ENCODE measurements around the gene TPPP2. TPM values are rescaled to one million over a fixed set of nuclear protein-coding genes. Genes with fewer than 3 reads are reported as not detected.

The TPPP2 gene
- total and polyA plus RNA-seq, 2 of the 4 experiments (the other 2 are of a cell fraction), result not detected

DNA sequence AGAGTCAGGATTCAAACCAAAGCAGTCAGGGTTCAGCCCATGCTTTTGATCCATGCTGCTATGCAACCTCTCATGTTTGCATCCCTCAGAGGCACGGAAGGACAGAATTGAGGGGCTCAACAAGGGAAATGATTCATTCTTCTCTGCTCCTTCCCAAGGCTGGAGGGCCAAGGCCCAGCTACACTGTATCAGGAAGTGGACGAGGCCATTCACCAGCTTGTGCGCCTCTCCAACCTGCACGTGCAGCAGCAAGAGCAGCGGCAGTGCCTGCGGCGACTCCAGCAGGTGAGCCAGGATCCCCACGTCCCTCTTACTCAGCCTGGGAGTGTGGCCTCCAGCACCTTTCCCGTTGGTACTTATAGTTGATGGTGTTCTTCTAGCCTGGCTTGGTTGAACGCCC is 48.7 kb downstream of the TPPP2 start:
- no peak overlapping the region for H3K9ac ChIP-seq (ENCODE audit: low read depth, low read length)
- dilution Hi-C loops (cut with HindIII; ENCODE audit: low sequenced_read_pairs, unreplicated experiment), result no loop called here
- H3K79me1 ChIP-seq (ENCODE audit: low read depth in 1 of 2, low read length in 2 of 2), result peaks cover 19 to 27% of the 10 kb centered on the region in 2 experiments; a peak in 3 of 4 replicates
- H2BK120ac ChIP-seq (ENCODE audit: low read depth, low read length), result no peak overlapping the region
- no peak overlapping the region for H2AK5ac ChIP-seq (ENCODE audit: low read depth, low read length)
- no peak overlapping the region for H3K23ac ChIP-seq (ENCODE audit: low read depth, low read length)
- 90% methylated on average over 3 of the region's 10 CpGs; no CpG with 5 or more reads in 1 of the 2 experiments for WGBS, 2 experiments (ENCODE audit: extremely low coverage in 2 of 2, insufficient read length in 1 of 2)
- H2BK5ac ChIP-seq (ENCODE audit: low read depth, low read length, poor library complexity, severe bottlenecking), result no peak overlapping the region
- no peak for TF ChIP-seq RAD21 (IDR thresholded peaks at IDR 0.05; ENCODE audit: low read length)
- TF ChIP-seq BHLHE40 (IDR thresholded peaks at IDR 0.05; ENCODE audit: low read depth, low read length), result no peak
- TF ChIP-seq FOS (IDR thresholded peaks at IDR 0.05; ENCODE audit: low read depth, low read length), result no peak
- TF ChIP-seq MAZ (IDR thresholded peaks at IDR 0.05; ENCODE audit: borderline replicate concordance, low read depth, low read length), result no peak
- TF ChIP-seq RFX5 (IDR thresholded peaks at IDR 0.05; ENCODE audit: low read depth, low read length), result no peak
- TF ChIP-seq NFE2L2 (IDR thresholded peaks at IDR 0.05; ENCODE audit: low read depth, low read length), result no peak
- TF ChIP-seq, protein P1, sequence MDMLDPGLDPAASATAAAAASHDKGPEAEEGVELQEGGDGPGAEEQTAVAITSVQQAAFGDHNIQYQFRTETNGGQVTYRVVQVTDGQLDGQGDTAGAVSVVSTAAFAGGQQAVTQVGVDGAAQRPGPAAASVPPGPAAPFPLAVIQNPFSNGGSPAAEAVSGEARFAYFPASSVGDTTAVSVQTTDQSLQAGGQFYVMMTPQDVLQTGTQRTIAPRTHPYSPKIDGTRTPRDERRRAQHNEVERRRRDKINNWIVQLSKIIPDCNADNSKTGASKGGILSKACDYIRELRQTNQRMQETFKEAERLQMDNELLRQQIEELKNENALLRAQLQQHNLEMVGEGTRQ (IDR thresholded peaks at IDR 0.05; ENCODE audit: low read depth, low read length), result no peak
- intact Hi-C loops (cut with micrococcal nuclease), result no loop called here
- DNase-seq (no peak), ATAC-seq (ENCODE audit: low read depth) (no peak)
- no peak overlapping the region for H4K5ac ChIP-seq (ENCODE audit: low read depth, low read length)
- H3K27me3 ChIP-seq (ENCODE audit: control insufficient read depth, insufficient read depth, low read length), result no peaks in the 10 kb centered on the region
- CTCF ChIA-PET, result interaction anchor here (1.1 kb wide), 1 partner anchor 20 kb away, joined by 5 read pairs; no protein-coding TSS in a partner anchor
- H3K9me1 ChIP-seq (ENCODE audit: insufficient read depth, low read length), result no peaks in the 10 kb centered on the region
- no peak overlapping the region for H3K56ac ChIP-seq (ENCODE audit: extremely low read depth, insufficient read depth, low read length)
- POLR2A ChIA-PET (ENCODE audit: unreplicated experiment), result no interaction called here
- in situ Hi-C loops (cut with MboI; ENCODE audit: low sequenced_read_pairs), result loop anchor here (25.0 kb wide), 2 partner anchors 616 to 741 kb away; partner anchors contain the start of genes APEX1, CCNB1IP1, OSGEP and PARP2
- BruUV-seq (replicated peaks), result no TSS peak
- H2AFZ ChIP-seq (replicated peaks; ENCODE audit: low read length, poor library complexity), result no peak overlapping the region
- no peaks in the 10 kb centered on the region for H3K9me3 ChIP-seq (ENCODE audit: control insufficient read depth, insufficient read depth, low read length)
- H4K91ac ChIP-seq (ENCODE audit: insufficient read depth, low read depth, low read length), result no peak overlapping the region
- H3K4me1 ChIP-seq (ENCODE audit: control insufficient read depth, insufficient read depth, low read length), result peaks cover 1% of the 10 kb centered on the region
- H3K27ac ChIP-seq (ENCODE audit: insufficient read depth, low read length), result no peak overlapping the region
- no peak overlapping the region for H2BK20ac ChIP-seq (ENCODE audit: low read depth, low read length)
- peak overlapping the region; percentile 33 for H2AK9ac ChIP-seq (replicated peaks; ENCODE audit: low read depth, low read length, poor library complexity)
- H2BK15ac ChIP-seq (ENCODE audit: low read depth, low read length), result no peak overlapping the region
- no peak overlapping the region for H3K14ac ChIP-seq (replicated peaks; ENCODE audit: low read depth, low read length)
- H3K4me3 ChIP-seq (ENCODE audit: insufficient read depth, low read depth, low read length), result no peak overlapping the region
- no peak overlapping the region for H3K18ac ChIP-seq (ENCODE audit: low read depth, low read length)
- H4K8ac ChIP-seq (ENCODE audit: low read depth in 2 of 2, low read length in 2 of 2), result no peak overlapping the region
- H3K4ac ChIP-seq (ENCODE audit: low read depth, low read length), result no peak overlapping the region
- H3K4me2 ChIP-seq (ENCODE audit: low read depth, low read length), result no peak overlapping the region
- H4K20me1 ChIP-seq (ENCODE audit: insufficient read depth, low read length), result no peaks in the 10 kb centered on the region
- H3K36me3 ChIP-seq (ENCODE audit: control insufficient read depth, insufficient read depth, low read length), result peaks cover 90% of the 10 kb centered on the region

Data from IMR-90 (cell line).